Measurements from ENCODE around the gene CD2AP. TPM values are rescaled to one million over a fixed set of nuclear protein-coding genes. Genes with fewer than 3 reads are reported as not detected.
"Not testable (repeated sequence)": the region's sequence is repeated elsewhere in the genome, so short reads cannot be mapped to it uniquely, and the experiment has no call there.

CD2AP gene
- 23.9 TPM for polyA plus RNA-seq (2012; ENCODE audit: missing spikeins)

- TF ChIP-seq TAF1 (IDR thresholded peaks at IDR 0.05; ENCODE audit: borderline replicate concordance, low read depth, low read length) (peak; percentile 82), POLR2A (IDR thresholded peaks at IDR 0.05; ENCODE audit: low read depth, low read length) (peak; percentile 82; the same call in 1 of the 2 replicates), POLR2AphosphoS5 (IDR thresholded peaks at IDR 0.05; ENCODE audit: low read depth, low read length) (peak; percentile 84)
- DNase-seq (ENCODE audit: insufficient read length) (peak; percentile 64), FAIRE-seq (peak; percentile 99)
Measured at GRCh38 chr6:47477497-47478232, at the start of gene CD2AP. Gene CD2AP (plus strand): TSS chr6:47477789. CDS start chr6:47478245, 456 bp downstream.

GRCh38 chr6:47428288-47428687 is 49.3 kb upstream of the CD2AP start:
- TF ChIP-seq POLR2A (IDR thresholded peaks at IDR 0.05; ENCODE audit: low read depth, low read length) (no peak), POLR2AphosphoS5 (IDR thresholded peaks at IDR 0.05; ENCODE audit: low read depth, low read length) (no peak), TAF1 (IDR thresholded peaks at IDR 0.05; ENCODE audit: borderline replicate concordance, low read depth, low read length) (no peak)
- FAIRE-seq (no peak), DNase-seq (ENCODE audit: insufficient read length) (no peak)

GRCh38 chr6:47428746-47429664 is 48.6 kb upstream of the CD2AP start:
- no peak for TF ChIP-seq POLR2A (IDR thresholded peaks at IDR 0.05; ENCODE audit: low read depth, low read length)
- no peak for TF ChIP-seq POLR2AphosphoS5 (IDR thresholded peaks at IDR 0.05; ENCODE audit: low read depth, low read length)
- TF ChIP-seq TAF1 (IDR thresholded peaks at IDR 0.05; ENCODE audit: borderline replicate concordance, low read depth, low read length) = no peak
- DNase-seq (ENCODE audit: insufficient read length) (no peak), FAIRE-seq (no peak)

GRCh38 chr6:47434372-47435253 is 43.0 kb upstream of the CD2AP start:
- DNase-seq (ENCODE audit: insufficient read length) (no peak), FAIRE-seq (no peak)
- TF ChIP-seq POLR2AphosphoS5 (IDR thresholded peaks at IDR 0.05; ENCODE audit: low read depth, low read length) = no peak
- no peak for TF ChIP-seq TAF1 (IDR thresholded peaks at IDR 0.05; ENCODE audit: borderline replicate concordance, low read depth, low read length)
- no peak for TF ChIP-seq POLR2A (IDR thresholded peaks at IDR 0.05; ENCODE audit: low read depth, low read length)

- FAIRE-seq (peak; percentile 9), DNase-seq (ENCODE audit: insufficient read length) (no peak)
- TF ChIP-seq POLR2AphosphoS5 (IDR thresholded peaks at IDR 0.05; ENCODE audit: low read depth, low read length) = no peak
- no peak for TF ChIP-seq TAF1 (IDR thresholded peaks at IDR 0.05; ENCODE audit: borderline replicate concordance, low read depth, low read length)
- no peak for TF ChIP-seq POLR2A (IDR thresholded peaks at IDR 0.05; ENCODE audit: low read depth, low read length)
Measured at GRCh38 chr6:47435254-47435612, 42.4 kb upstream of the CD2AP start.

- no peak for DNase-seq (ENCODE audit: insufficient read length)
- TF ChIP-seq TAF1 (IDR thresholded peaks at IDR 0.05; ENCODE audit: borderline replicate concordance, low read depth, low read length) (no peak), POLR2AphosphoS5 (IDR thresholded peaks at IDR 0.05; ENCODE audit: low read depth, low read length) (no peak), POLR2A (IDR thresholded peaks at IDR 0.05; ENCODE audit: low read depth, low read length) (no peak)
- FAIRE-seq = peak; percentile 89
Measured at GRCh38 chr6:47437592-47437991, 40.0 kb upstream of the CD2AP start.

GRCh38 chr6:47438481-47439347 is 38.9 kb upstream of the CD2AP start:
- no peak for TF ChIP-seq POLR2AphosphoS5 (IDR thresholded peaks at IDR 0.05; ENCODE audit: low read depth, low read length)
- no peak for TF ChIP-seq TAF1 (IDR thresholded peaks at IDR 0.05; ENCODE audit: borderline replicate concordance, low read depth, low read length)
- TF ChIP-seq POLR2A (IDR thresholded peaks at IDR 0.05; ENCODE audit: low read depth, low read length) = no peak
- DNase-seq (ENCODE audit: insufficient read length) (no peak), FAIRE-seq (peak; percentile 94)

GRCh38 chr6:47439348-47439668 is 38.3 kb upstream of the CD2AP start:
- FAIRE-seq (no peak), DNase-seq (ENCODE audit: insufficient read length) (no peak)
- TF ChIP-seq POLR2AphosphoS5 (IDR thresholded peaks at IDR 0.05; ENCODE audit: low read depth, low read length) = no peak
- no peak for TF ChIP-seq POLR2A (IDR thresholded peaks at IDR 0.05; ENCODE audit: low read depth, low read length)
- no peak for TF ChIP-seq TAF1 (IDR thresholded peaks at IDR 0.05; ENCODE audit: borderline replicate concordance, low read depth, low read length)

GRCh38 chr6:47440719-47441118 is 36.9 kb upstream of the CD2AP start:
- DNase-seq (ENCODE audit: insufficient read length) (no peak), FAIRE-seq (peak; percentile 82)
- TF ChIP-seq POLR2A (IDR thresholded peaks at IDR 0.05; ENCODE audit: low read depth, low read length) (no peak), POLR2AphosphoS5 (IDR thresholded peaks at IDR 0.05; ENCODE audit: low read depth, low read length) (no peak), TAF1 (IDR thresholded peaks at IDR 0.05; ENCODE audit: borderline replicate concordance, low read depth, low read length) (no peak)

- not testable (repeated sequence) for DNase-seq (ENCODE audit: insufficient read length); FAIRE-seq
Measured at GRCh38 chr6:47444964-47445363, 32.6 kb upstream of the CD2AP start.

Data from GM12892 (cell line).